K562 (cell line): ENCODE results near the gene OR51I1. TPM values are rescaled to one million over a fixed set of nuclear protein-coding genes. Genes with fewer than 3 reads are reported as not detected.

Source experiments
- ATAC-seq: fragments of 200-7000 bp; cut with Tn5 transposase; 3 replicates; pipeline ENCODE4 v1.9.1; 2020; ENCODE audit warnings: moderate library complexity
- BruUV-seq: library from RNA; stranded (reverse); fragments of 400-500 nt; replicated peaks from 2 replicates; lab custom pipeline; 2021; lab: Mats Ljungman, UMichigan
- CTCF ChIA-PET: fragments of 300-600 bp; formaldehyde crosslinking; extraction: SDS; loops from one replicate; lab custom pipeline; 2021; ENCODE audit warnings: low intra/inter-chr PET ratio; lab: Yijun Ruan, JAX
- POLR2A ChIA-PET: fragments of 300-600, 350-650 bp; sonication (Branson Sonifier 250); formaldehyde crosslinking; extraction: SDS; loops from one replicate; lab custom pipeline; 2021; ENCODE audit warnings: antibody characterized with exemption, inconsistent platforms; lab: Yijun Ruan, JAX
- DNase-seq, 4 experiments: peaks; one replicate each; pipeline versions ENCODE4 v3.0.0 to v3.0.0-alpha.2; 2011 to 2018; ENCODE audit warnings: low spot score in 3 of 4, mixed read lengths in 3 of 4; ENCODE audit errors: extremely low read depth in 1 of 4
- FAIRE-seq: peaks from 2 replicates; lab custom pipeline; 2011; peaks lifted over from hg19 to GRCh38; lab: Jason Lieb, UNC
- H2AFZ ChIP-seq: 2 replicates; pipeline ENCODE4 v1.6.0; 2011; ENCODE audit warnings: low read depth, low read length, control low read depth, inconsistent platforms
- H3K27ac ChIP-seq: fragments of 200-600 bp; 3 replicates; pipeline ENCODE4 v1.8.0; 2011; ENCODE audit warnings: low read depth, mild to moderate bottlenecking, control low read depth, inconsistent platforms, low read length, moderate library complexity, mixed read lengths; ENCODE audit errors: extremely low read depth
- H3K27me3 ChIP-seq, 2 experiments: fragments of 300-600 bp in 1 of 2; 2 replicates in 1 of 2; 3 replicates in 1 of 2; pipeline versions ENCODE4 v1.6.0 to v1.8.0; 2011; ENCODE audit warnings: inconsistent platforms in 2 of 2, low read length in 2 of 2, mild to moderate bottlenecking in 1 of 2, mixed read lengths in 1 of 2, moderate library complexity in 1 of 2; ENCODE audit not compliant: control insufficient read depth in 2 of 2, insufficient read depth in 2 of 2
- H3K36me3 ChIP-seq: fragments of 300-600 bp; 3 replicates; pipeline ENCODE4 v1.8.0; 2011; ENCODE audit warnings: mild to moderate bottlenecking, low read length, inconsistent platforms; ENCODE audit not compliant: control insufficient read depth, insufficient read depth
- H3K4me1 ChIP-seq, 2 experiments: fragments of 200-600 bp in 1 of 2; replicated peaks in 1 of 2; 2 replicates in 1 of 2; 3 replicates in 1 of 2; pipeline versions ENCODE4 v1.5.1 to v1.8.0; 2011; ENCODE audit warnings: inconsistent platforms in 2 of 2, low read length in 2 of 2, mild to moderate bottlenecking in 1 of 2, mixed read lengths in 1 of 2, moderate library complexity in 1 of 2; ENCODE audit not compliant: control insufficient read depth in 2 of 2, insufficient read depth in 2 of 2
- H3K4me2 ChIP-seq: 2 replicates; pipeline ENCODE4 v1.6.1; 2011; ENCODE audit warnings: low read length, control low read depth, inconsistent platforms, mixed read lengths; ENCODE audit not compliant: insufficient read depth
- H3K4me3 ChIP-seq: fragments of 200-600 bp; sonication (generic), shearing (Covaris generic); 2 replicates; pipeline ENCODE4 v1.5.1; 2016; ENCODE audit warnings: control low read depth, inconsistent platforms
- H3K79me2 ChIP-seq: fragments of 200-600 bp; 3 replicates; pipeline ENCODE4 v1.8.0; 2011; ENCODE audit warnings: low read length, inconsistent platforms; ENCODE audit not compliant: control insufficient read depth, insufficient read depth
- H3K9ac ChIP-seq, 2 experiments: 2 replicates each; pipeline versions ENCODE4 v1.6.0 to v1.6.1; 2011; ENCODE audit warnings: low read depth in 2 of 2, low read length in 2 of 2, control low read depth in 1 of 2, inconsistent platforms in 1 of 2, mild to moderate bottlenecking in 1 of 2, mixed read lengths in 1 of 2; ENCODE audit not compliant: insufficient read depth in 1 of 2
- H3K9me1 ChIP-seq: one replicate; pipeline ENCODE4 v1.6.0; 2011; ENCODE audit warnings: inconsistent platforms, mild to moderate bottlenecking, low read length, moderate library complexity; ENCODE audit not compliant: control insufficient read depth, insufficient read depth
- H3K9me3 ChIP-seq: replicated peaks from 2 replicates; pipeline ENCODE4 v1.5.1; 2011; ENCODE audit warnings: low read depth, low read length, inconsistent platforms; ENCODE audit not compliant: control insufficient read depth, insufficient read depth
- H4K20me1 ChIP-seq: replicated peaks from 2 replicates; pipeline ENCODE4 v1.6.1; 2011; ENCODE audit warnings: low read length, inconsistent platforms, mixed read lengths; ENCODE audit not compliant: control insufficient read depth, insufficient read depth
- BRF1 ChIP-seq: IDR thresholded peaks from 3 replicates; pipeline ENCODE4 v1.6.1; 2011; ENCODE audit warnings: borderline replicate concordance, mild to moderate bottlenecking; ENCODE audit not compliant: insufficient read length; ENCODE audit errors: extremely low read depth
- CBX8 ChIP-seq: fragments of 200-600 bp; sonication (generic); IDR thresholded peaks from 2 replicates; pipeline ENCODE4 v1.6.1; 2012; ENCODE audit warnings: borderline replicate concordance, mixed run types, low read depth, mild to moderate bottlenecking, moderate library complexity, mixed read lengths, low read length, control low read depth, inconsistent platforms; ENCODE audit not compliant: poor library complexity, severe bottlenecking; ENCODE audit errors: extremely low read depth
- CXXC5 ChIP-seq: fragments of 250-450 bp; sonication (Bioruptor Pico); IDR thresholded peaks from 2 replicates; pipeline ENCODE4 v1.8.0; 2022; ENCODE audit warnings: inconsistent platforms, mild to moderate bottlenecking, moderate library complexity
- FOXJ3 ChIP-seq: sonication (generic); formaldehyde crosslinking; IDR thresholded peaks from 2 replicates; pipeline ENCODE4 v1.4.0; 2020; ENCODE audit warnings: mild to moderate bottlenecking, missing genetic modification reagents
- GTF3C2 ChIP-seq: IDR thresholded peaks from 3 replicates; pipeline ENCODE4 v1.6.1; 2011; ENCODE audit warnings: borderline replicate concordance, mild to moderate bottlenecking, moderate library complexity; ENCODE audit not compliant: insufficient read length; ENCODE audit errors: extremely low read depth
- HIVEP1 ChIP-seq: fragments of 250-450 bp; sonication (Bioruptor Pico); IDR thresholded peaks from 2 replicates; pipeline ENCODE4 v1.4.0; 2020; ENCODE audit warnings: mild to moderate bottlenecking
- ILF3 ChIP-seq: fragments of 450-650 bp; IDR thresholded peaks from 2 replicates; pipeline ENCODE4 v1.6.1; 2018; ENCODE audit warnings: antibody characterized with exemption, mild to moderate bottlenecking, moderate library complexity, borderline replicate concordance
- MED1 ChIP-seq: sonication (generic); formaldehyde crosslinking; IDR thresholded peaks from 2 replicates; pipeline ENCODE4 v1.8.1; 2023; ENCODE audit warnings: missing genetic modification reagents, borderline replicate concordance
- MYC ChIP-seq, 2 experiments: fragments of 250-450 bp in 1 of 2; sonication (Bioruptor Pico) in 1 of 2; IDR thresholded peaks; 2 replicates each; pipeline versions ENCODE4 v1.5.1 to v1.6.1; 2012 to 2021; ENCODE audit warnings: low read depth in 2 of 2, borderline replicate concordance in 1 of 2, improper control_type of control experiment in 1 of 2, low read length in 1 of 2, mild to moderate bottlenecking in 1 of 2, moderate library complexity in 1 of 2
- NCOR1 ChIP-seq: fragments of 450-650 bp; IDR thresholded peaks from 2 replicates; pipeline ENCODE4 v1.6.1; 2016; ENCODE audit warnings: mild to moderate bottlenecking, moderate library complexity
- PHB ChIP-seq: fragments of 250-450 bp; sonication (Bioruptor Pico); IDR thresholded peaks from 2 replicates; pipeline ENCODE4 v1.5.0; 2021
- POLR2AphosphoS2 ChIP-seq: IDR thresholded peaks from 2 replicates; pipeline ENCODE4 v1.6.1; 2012; ENCODE audit warnings: low read length, improper control_type of control experiment
- POLR2B ChIP-seq: fragments of 450-650 bp; IDR thresholded peaks from 2 replicates; pipeline ENCODE4 v1.6.1; 2018; ENCODE audit warnings: low read depth; ENCODE audit not compliant: partially characterized antibody
- POLR2H ChIP-seq: IDR thresholded peaks from 2 replicates; pipeline ENCODE4 v1.6.1; 2016; ENCODE audit warnings: missing genetic modification characterization, low read depth, mild to moderate bottlenecking, control low read depth, missing compliant biosample characterization, moderate library complexity
- RFX5 ChIP-seq: IDR thresholded peaks from 2 replicates; pipeline ENCODE4 v1.6.1; 2011; ENCODE audit warnings: low read depth, mild to moderate bottlenecking, improper control_type of control experiment, low read length
- THRAP3 ChIP-seq: fragments of 450-650 bp; IDR thresholded peaks from 2 replicates; pipeline ENCODE4 v1.6.1; 2016; ENCODE audit warnings: mild to moderate bottlenecking, inconsistent platforms, borderline replicate concordance
- U2AF1 ChIP-seq: fragments of 200-400 bp; formaldehyde crosslinking; optimal IDR thresholded peaks from 2 replicates; pipeline ENCODE3; 2017; ENCODE audit warnings: mild to moderate bottlenecking, low read depth, low read length, moderate library complexity
- ZBTB9 ChIP-seq: fragments of 450-650 bp; formaldehyde crosslinking; IDR thresholded peaks from 2 replicates; pipeline ENCODE4 v1.4.0; 2020; ENCODE audit warnings: mild to moderate bottlenecking, moderate library complexity
- ZNF134 ChIP-seq: fragments of 250-450 bp; sonication (Bioruptor Pico); conservative IDR thresholded peaks from 2 replicates; pipeline ENCODE4 v1.4.0; 2020
- in situ Hi-C: fragments of 300-500 bp; cut with MboI; formaldehyde crosslinking; loops from 4 replicates; pipeline ENCODE4 v1.15.0; 2018; ENCODE audit warnings: inconsistent platforms, mixed read lengths
- intact Hi-C: fragments of 100-400 bp; cut with micrococcal nuclease; formaldehyde crosslinking; loops from 2 replicates; pipeline ENCODE4 v1.14.2; 2022
- polyA plus RNA-seq, 8 experiments: library from polyadenylated mRNA; depleted of rRNA in 4 of 8; stranded (reverse) in 5 of 8; unstranded in 3 of 8; fragments of >200 nt; fragmentation: Nextera tagmentation in 2 of 8; fragmentation: Illumina TruSeq in 1 of 8; extraction: Ambion mirVana in 2 of 8; extraction: Trizol in 1 of 8; gene quantifications; 2 replicates each; pipeline versions ENCODE4 v1.2.1 to v1.2.3, GENCODE V29; 2011 to 2014; ENCODE audit warnings: inconsistent platforms in 1 of 8, missing spikeins in 1 of 8
- total RNA-seq, 7 experiments: library from RNA; depleted of rRNA in 6 of 7; stranded (reverse); fragments of >200 nt in 6 of 7; fragmentation: Illumina TruSeq in 2 of 7; extraction: Trizol in 2 of 7; gene quantifications; 2 replicates each; pipeline versions ENCODE4 v1.2.1 to v1.2.3, GENCODE V29; 2011 to 2021; ENCODE audit warnings: low replicate concordance in 1 of 7

Gene OR51I1
- total and polyA plus RNA-seq, 9 of the 15 experiments (the other 6 are each of a cell fraction or from before 2014, with no cell fraction given) = 0.42 to 11.0 (median 2.8) TPM

GRCh38 chr11:5488385-5488784 is 47.1 kb upstream of the OR51I1 start, which contains the start of gene OR52D1:
Gene OR52D1 (plus strand): TSS chr11:5488685. CDS start chr11:5488707, 22 bp downstream.
- no peak for TF ChIP-seq NCOR1
- no peak for TF ChIP-seq ILF3
- TF ChIP-seq CXXC5 = no peak
- TF ChIP-seq BRF1 = no peak
- no peak for TF ChIP-seq POLR2AphosphoS2
- TF ChIP-seq FOXJ3 = no peak
- no peak for TF ChIP-seq MED1 (CRISPR knock-in tag)
- no peak for TF ChIP-seq MYC (IDR thresholded peaks at IDR 0.05; ENCODE audit: low read depth, low read length)
- no peak for TF ChIP-seq MYC (CRISPR knock-in tag; IDR thresholded peaks at IDR 0.05; ENCODE audit: borderline replicate concordance, low read depth)
- no peak for TF ChIP-seq GTF3C2
- no peak for TF ChIP-seq CBX8
- no peak for TF ChIP-seq PHB (CRISPR knock-in tag)
- no peak for TF ChIP-seq POLR2B
- TF ChIP-seq ZBTB9 = no peak
- TF ChIP-seq THRAP3 = no peak
- TF ChIP-seq HIVEP1 (CRISPR knock-in tag) = no peak
- no peak for TF ChIP-seq RFX5
- no peak for TF ChIP-seq POLR2H (tag)
- no peak for TF ChIP-seq ZNF134 (CRISPR knock-in tag)
- TF ChIP-seq U2AF1 = no peak
- no peak for DNase-seq
- CTCF ChIA-PET = no interaction called here
- in situ Hi-C loops (no loop called here), intact Hi-C loops (no loop called here)
- Histone ChIP-seq H3K9me3 (peaks cover 4% of the 10 kb centered on the region), H3K4me1 (peaks cover 4 to 5% of the 10 kb centered on the region in 2 experiments; a peak in 1 of 5 replicates), H3K79me2 (peaks cover 100% of the 10 kb centered on the region), H3K9me1 (no peaks in the 10 kb centered on the region), H4K20me1 (peaks cover 48% of the 10 kb centered on the region), H3K36me3 (peaks cover 96% of the 10 kb centered on the region), H3K9ac (no peak within 1 kb of the TSS; a peak in 1 of 4 replicates), H3K27me3 (no peaks in the 10 kb centered on the region), H2AFZ (no peak within 1 kb of the TSS), H3K27ac (no peak within 1 kb of the TSS), H3K4me3 (no peak within 1 kb of the TSS), H3K4me2 (no peak within 1 kb of the TSS)
- POLR2A ChIA-PET = interaction anchor here (0.6 to 0.7 kb wide), 2 partner anchors 9 to 17 kb away, joined by 3 to 4 read pairs; no protein-coding TSS in a partner anchor
- BruUV-seq = no TSS peak
- no peak for ATAC-seq
- no peak for FAIRE-seq
